HG03159 (cell line): Measurements from ENCODE around the gene CFHR4.
A peak's percentile ranks its signal among the peaks of the same experiment; 100 is the strongest.
"Not testable (repeated sequence)": the region's sequence is repeated elsewhere in the genome, so short reads cannot be mapped to it uniquely, and the experiment has no call there.

ENCODE experiments used
- ATAC-seq: cut with Tn5 transposase; IDR thresholded peaks from one replicate; pipeline ENCODE4 v1.9.1; 2021; ENCODE audit warnings: mild to moderate bottlenecking, moderate library complexity; ENCODE audit not compliant: unreplicated experiment

CFHR4 gene

DNA sequence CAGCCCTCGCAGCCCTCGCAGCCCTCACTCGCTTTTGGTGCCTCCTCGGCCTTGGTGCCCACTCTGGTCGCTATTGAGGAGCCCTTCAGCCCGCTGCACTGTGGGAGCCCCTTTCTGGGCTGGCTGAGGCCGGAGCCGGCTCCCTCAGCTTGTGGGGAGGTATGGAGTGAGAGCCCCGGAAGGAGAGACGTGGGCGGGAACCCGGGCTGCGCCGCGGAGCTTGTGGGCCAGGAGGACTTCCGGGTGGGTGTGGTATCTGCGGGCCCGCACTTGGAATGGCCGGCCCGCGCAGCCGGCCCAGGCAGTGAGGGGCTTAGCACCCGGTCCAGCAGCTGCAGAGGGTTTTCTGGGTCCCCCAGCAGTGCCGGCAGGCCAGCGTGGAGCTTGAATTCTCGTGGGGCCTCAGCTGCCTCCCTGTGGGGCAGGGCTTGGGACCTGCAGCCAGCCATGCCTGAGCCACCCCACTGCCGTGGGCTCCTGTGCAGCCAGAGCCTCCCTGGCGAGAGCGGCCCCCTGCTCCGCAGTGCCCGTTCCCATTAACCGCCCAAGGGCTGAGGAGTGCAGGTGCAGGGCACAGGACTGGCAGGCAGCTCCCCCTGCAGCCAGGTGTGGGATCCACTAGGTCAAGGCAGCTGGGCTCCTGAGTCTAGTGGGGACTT lies 45.8 kb downstream of the CFHR4 start:
- ATAC-seq: no peak

- ATAC-seq: not testable (repeated sequence)
These were observed 53.6 kb downstream of the CFHR4 start for GRCh38 chr1:196941474-196941873.

GRCh38 chr1:196943568-196943967 lies 55.7 kb downstream of the CFHR4 start, which contains the start of gene CFHR2:
Gene CFHR2 (plus strand): TSS chr1:196943738. CDS start chr1:196943881, 143 bp downstream.
- ATAC-seq: not testable (repeated sequence)

GRCh38 chr1:196951711-196952394 lies 64.0 kb downstream of the CFHR4 start:
- peak; percentile 83 for ATAC-seq

GRCh38 chr1:196954778-196955177 lies 66.9 kb downstream of the CFHR4 start:
- ATAC-seq: no peak

DNA sequence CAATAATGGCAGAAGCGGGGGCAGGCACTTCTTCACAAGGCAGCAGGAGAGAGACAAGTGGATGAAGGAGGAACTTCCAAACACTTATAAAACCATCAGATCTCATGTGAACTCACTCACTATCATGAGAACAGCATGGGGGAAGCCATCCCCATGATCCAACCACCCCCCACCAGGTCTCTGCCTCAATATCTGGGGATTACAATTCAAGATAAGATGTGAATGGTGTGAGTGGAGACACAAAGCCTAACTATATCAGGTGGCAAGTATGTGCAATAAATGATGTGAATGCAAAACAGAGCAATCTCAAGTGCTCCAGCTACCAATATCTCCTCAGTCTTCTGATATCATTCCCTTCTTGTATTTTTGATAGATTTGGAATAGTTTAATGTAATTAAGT lies 68.1 kb downstream of the CFHR4 start:
- ATAC-seq: no peak

DNA sequence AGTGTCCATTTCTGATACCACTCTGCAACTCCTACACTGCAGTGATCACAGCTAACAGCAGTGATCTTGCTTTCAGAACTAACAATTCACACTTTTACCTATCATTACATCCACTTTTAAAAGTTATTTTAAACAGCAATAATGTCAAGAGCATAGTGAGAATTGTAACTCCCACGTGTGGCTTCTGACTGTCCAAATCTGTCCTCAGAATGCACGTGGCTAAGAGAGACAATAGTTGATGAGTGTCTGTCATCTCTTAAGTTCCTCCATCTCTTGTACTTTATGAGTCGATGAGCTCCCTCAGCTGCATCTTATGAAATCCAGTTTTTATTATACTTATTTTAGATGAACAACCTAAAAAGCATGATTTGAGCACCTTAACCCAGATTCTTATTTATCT lies 73.0 kb downstream of the CFHR4 start:
- ATAC-seq: no peak
